Esophagus squamous epithelium (tissue), 4 donors: Measurements from ENCODE around the gene ST6GAL1.

Experiments
- CTCF ChIP-seq, 6 experiments: fragments of 450-650 bp in 4 of 6; fragments of 200-600 bp in 2 of 6; sonication (generic) in 2 of 6; IDR thresholded peaks; one replicate each; pipeline ENCODE4 v1.5.1; 2016 to 2019; ENCODE audit warnings: antibody characterized with exemption in 6 of 6, mild to moderate bottlenecking in 4 of 6, moderate library complexity in 4 of 6
- POLR2A ChIP-seq, 4 donors: fragments of 450-650 bp; IDR thresholded peaks; one replicate each; pipeline ENCODE4 v1.6.1; 2017; ENCODE audit warnings: antibody characterized with exemption in 4 of 4, mild to moderate bottlenecking in 4 of 4, moderate library complexity in 3 of 4

GRCh38 chr3:186921578-186921977 lies 8.7 kb upstream of the ST6GAL1 start:
- TF ChIP-seq CTCF (IDR thresholded peaks at IDR 0.05) (no peak), POLR2A (IDR thresholded peaks at IDR 0.05) (no peak)
